ENCODE results near the gene TMEM182. TPM values are rescaled to one million over a fixed set of nuclear protein-coding genes. Genes with fewer than 3 reads are reported as not detected.

The TMEM182 gene, protein sequence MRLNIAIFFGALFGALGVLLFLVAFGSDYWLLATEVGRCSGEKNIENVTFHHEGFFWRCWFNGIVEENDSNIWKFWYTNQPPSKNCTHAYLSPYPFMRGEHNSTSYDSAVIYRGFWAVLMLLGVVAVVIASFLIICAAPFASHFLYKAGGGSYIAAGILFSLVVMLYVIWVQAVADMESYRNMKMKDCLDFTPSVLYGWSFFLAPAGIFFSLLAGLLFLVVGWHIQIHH
- polyA plus RNA-seq (3.8 and 4.0 TPM in 2 replicates), polyA minus RNA-seq (8.8 TPM in 2 replicates)

DNA sequence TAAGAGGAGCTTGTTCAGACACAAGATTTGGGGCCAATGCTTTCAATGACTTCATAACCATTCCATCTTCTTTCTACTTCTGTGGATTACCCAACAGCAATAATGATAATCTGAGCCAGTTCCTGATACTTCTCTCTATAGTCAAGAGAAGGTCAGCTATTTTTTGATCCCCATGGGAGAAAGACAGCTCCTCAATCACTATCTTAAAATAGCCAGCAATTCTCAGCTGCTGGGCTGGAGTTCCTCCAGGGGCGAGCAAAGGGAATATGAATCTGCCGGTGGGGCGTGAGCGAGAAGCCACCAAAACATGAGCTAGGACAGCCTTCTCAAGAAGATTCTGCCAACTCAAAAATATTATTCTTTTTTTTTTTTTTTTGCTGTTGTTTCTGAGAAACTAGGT lies at the start of gene TMEM182:
TSS of gene TMEM182 (plus strand) at position 269 of the 400 bp plus-strand sequence. CDS start 187 bp downstream, outside the sequence.
- Histone ChIP-seq H3K4me3 (ENCODE audit: low read length) (no peak within 1 kb of the TSS), H3K79me2 (replicated peaks; ENCODE audit: insufficient read depth, low read length) (no peaks in the 10 kb centered on the region), H3F3A (ENCODE audit: insufficient read depth, low read length, poor library complexity, severe bottlenecking) (no peaks in the 10 kb centered on the region), H3K9me3 (ENCODE audit: low read length) (no peaks in the 10 kb centered on the region), H3K27ac (ENCODE audit: low read length) (no peak within 1 kb of the TSS), H3K36me3 (ENCODE audit: insufficient read depth, low read length) (no peaks in the 10 kb centered on the region), H4K20me1 (ENCODE audit: insufficient read depth) (no peaks in the 10 kb centered on the region), H3K4me2 (ENCODE audit: low read length) (no peak within 1 kb of the TSS), H3K27me3 (ENCODE audit: insufficient read depth, low read depth, low read length) (no peaks in the 10 kb centered on the region), H2AFZ (ENCODE audit: low read depth, low read length) (no peak within 1 kb of the TSS), H3K9ac (ENCODE audit: low read length) (no peak within 1 kb of the TSS), H3K9me2 (ENCODE audit: insufficient read depth, low read length) (no peaks in the 10 kb centered on the region)
- TF ChIP-seq MXI1 (conservative IDR thresholded peaks at IDR 0.05; ENCODE audit: poor library complexity, severe bottlenecking) (no peak), TAF1 (IDR thresholded peaks at IDR 0.05; ENCODE audit: low read depth) (no peak), EP300 (conservative IDR thresholded peaks at IDR 0.05; ENCODE audit: poor library complexity, severe bottlenecking) (no peak), SMC3 (conservative IDR thresholded peaks at IDR 0.05; ENCODE audit: poor library complexity) (no peak), EZH2 (IDR thresholded peaks at IDR 0.05; ENCODE audit: borderline replicate concordance, insufficient read depth, low read length, poor library complexity, severe bottlenecking) (no peak), POLR2AphosphoS5 (IDR thresholded peaks at IDR 0.05) (no peak), RAD21 (conservative IDR thresholded peaks at IDR 0.05) (no peak)
- TF ChIP-seq, protein P1, sequence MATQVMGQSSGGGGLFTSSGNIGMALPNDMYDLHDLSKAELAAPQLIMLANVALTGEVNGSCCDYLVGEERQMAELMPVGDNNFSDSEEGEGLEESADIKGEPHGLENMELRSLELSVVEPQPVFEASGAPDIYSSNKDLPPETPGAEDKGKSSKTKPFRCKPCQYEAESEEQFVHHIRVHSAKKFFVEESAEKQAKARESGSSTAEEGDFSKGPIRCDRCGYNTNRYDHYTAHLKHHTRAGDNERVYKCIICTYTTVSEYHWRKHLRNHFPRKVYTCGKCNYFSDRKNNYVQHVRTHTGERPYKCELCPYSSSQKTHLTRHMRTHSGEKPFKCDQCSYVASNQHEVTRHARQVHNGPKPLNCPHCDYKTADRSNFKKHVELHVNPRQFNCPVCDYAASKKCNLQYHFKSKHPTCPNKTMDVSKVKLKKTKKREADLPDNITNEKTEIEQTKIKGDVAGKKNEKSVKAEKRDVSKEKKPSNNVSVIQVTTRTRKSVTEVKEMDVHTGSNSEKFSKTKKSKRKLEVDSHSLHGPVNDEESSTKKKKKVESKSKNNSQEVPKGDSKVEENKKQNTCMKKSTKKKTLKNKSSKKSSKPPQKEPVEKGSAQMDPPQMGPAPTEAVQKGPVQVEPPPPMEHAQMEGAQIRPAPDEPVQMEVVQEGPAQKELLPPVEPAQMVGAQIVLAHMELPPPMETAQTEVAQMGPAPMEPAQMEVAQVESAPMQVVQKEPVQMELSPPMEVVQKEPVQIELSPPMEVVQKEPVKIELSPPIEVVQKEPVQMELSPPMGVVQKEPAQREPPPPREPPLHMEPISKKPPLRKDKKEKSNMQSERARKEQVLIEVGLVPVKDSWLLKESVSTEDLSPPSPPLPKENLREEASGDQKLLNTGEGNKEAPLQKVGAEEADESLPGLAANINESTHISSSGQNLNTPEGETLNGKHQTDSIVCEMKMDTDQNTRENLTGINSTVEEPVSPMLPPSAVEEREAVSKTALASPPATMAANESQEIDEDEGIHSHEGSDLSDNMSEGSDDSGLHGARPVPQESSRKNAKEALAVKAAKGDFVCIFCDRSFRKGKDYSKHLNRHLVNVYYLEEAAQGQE (IDR thresholded peaks at IDR 0.05; ENCODE audit: borderline replicate concordance) = no peak
- TF ChIP-seq, protein P2, sequence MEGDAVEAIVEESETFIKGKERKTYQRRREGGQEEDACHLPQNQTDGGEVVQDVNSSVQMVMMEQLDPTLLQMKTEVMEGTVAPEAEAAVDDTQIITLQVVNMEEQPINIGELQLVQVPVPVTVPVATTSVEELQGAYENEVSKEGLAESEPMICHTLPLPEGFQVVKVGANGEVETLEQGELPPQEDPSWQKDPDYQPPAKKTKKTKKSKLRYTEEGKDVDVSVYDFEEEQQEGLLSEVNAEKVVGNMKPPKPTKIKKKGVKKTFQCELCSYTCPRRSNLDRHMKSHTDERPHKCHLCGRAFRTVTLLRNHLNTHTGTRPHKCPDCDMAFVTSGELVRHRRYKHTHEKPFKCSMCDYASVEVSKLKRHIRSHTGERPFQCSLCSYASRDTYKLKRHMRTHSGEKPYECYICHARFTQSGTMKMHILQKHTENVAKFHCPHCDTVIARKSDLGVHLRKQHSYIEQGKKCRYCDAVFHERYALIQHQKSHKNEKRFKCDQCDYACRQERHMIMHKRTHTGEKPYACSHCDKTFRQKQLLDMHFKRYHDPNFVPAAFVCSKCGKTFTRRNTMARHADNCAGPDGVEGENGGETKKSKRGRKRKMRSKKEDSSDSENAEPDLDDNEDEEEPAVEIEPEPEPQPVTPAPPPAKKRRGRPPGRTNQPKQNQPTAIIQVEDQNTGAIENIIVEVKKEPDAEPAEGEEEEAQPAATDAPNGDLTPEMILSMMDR (IDR thresholded peaks at IDR 0.05; ENCODE audit: poor library complexity, severe bottlenecking) = no peak

DNA sequence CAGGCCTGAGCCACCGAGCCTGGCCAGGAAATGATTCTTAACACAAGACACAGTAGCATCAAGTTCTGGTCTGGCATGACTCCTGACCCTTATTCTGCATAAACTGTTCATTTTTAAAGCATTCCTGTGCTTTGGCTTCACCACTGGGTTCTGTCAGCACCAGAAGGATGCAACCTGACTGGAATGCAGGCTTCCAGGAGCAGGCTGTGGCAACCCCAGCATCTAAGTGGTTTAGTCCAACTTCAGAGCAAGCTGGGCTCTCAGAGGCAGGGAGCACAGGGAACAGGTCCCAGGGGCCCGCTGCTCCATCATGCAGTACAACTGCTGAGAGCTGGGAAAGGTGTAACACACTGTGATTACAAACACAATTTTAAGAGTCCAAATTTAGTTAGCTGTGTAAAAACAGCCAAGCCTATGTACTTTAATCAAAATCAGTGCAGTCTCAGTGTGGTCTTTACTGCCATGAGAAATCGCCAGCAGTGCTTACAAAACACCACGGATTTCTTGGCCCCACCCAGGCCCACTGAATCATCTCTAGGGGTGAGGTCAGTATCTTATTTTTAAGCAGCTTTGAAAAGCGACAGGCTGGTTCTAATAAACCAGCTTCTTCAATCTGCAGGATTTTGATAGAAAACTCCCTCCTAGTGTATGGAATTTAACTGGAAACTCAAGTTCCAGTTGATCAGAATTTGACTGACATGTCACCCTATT lies 44.4 kb upstream of the TMEM182 start:
- H3K9ac ChIP-seq (ENCODE audit: low read length) = no peak overlapping the region
- no peaks in the 10 kb centered on the region for H4K20me1 ChIP-seq (ENCODE audit: insufficient read depth)
- no peak for TF ChIP-seq MXI1 (conservative IDR thresholded peaks at IDR 0.05; ENCODE audit: poor library complexity, severe bottlenecking)
- no peak for TF ChIP-seq EP300 (conservative IDR thresholded peaks at IDR 0.05; ENCODE audit: poor library complexity, severe bottlenecking)
- no peak for TF ChIP-seq RAD21 (conservative IDR thresholded peaks at IDR 0.05)
- TF ChIP-seq TAF1 (IDR thresholded peaks at IDR 0.05; ENCODE audit: low read depth) = no peak

More for the DNA sequence above, 44.4 kb upstream of the TMEM182 start:
- Histone ChIP-seq H3K36me3 (ENCODE audit: insufficient read depth, low read length) (peaks cover 12% of the 10 kb centered on the region), H3K79me2 (replicated peaks; ENCODE audit: insufficient read depth, low read length) (no peaks in the 10 kb centered on the region), H3K4me3 (ENCODE audit: low read length) (no peak overlapping the region), H2AFZ (ENCODE audit: low read depth, low read length) (no peak overlapping the region), H3K27me3 (ENCODE audit: insufficient read depth, low read depth, low read length) (no peaks in the 10 kb centered on the region), H3F3A (ENCODE audit: insufficient read depth, low read length, poor library complexity, severe bottlenecking) (no peaks in the 10 kb centered on the region), H3K4me2 (ENCODE audit: low read length) (no peak overlapping the region), H3K9me2 (ENCODE audit: insufficient read depth, low read length) (no peaks in the 10 kb centered on the region), H3K27ac (ENCODE audit: low read length) (no peak overlapping the region), H3K9me3 (ENCODE audit: low read length) (no peaks in the 10 kb centered on the region)

Data from neural cell (in vitro differentiated cells).